NCI-H1048 (cell line): ENCODE measurements around the gene TMEM87B.
"Not testable (repeated sequence)": the region's sequence is repeated elsewhere in the genome, so short reads cannot be mapped to it uniquely, and the experiment has no call there.

ENCODE experiments used
- DNase-seq: peaks from one replicate; lab custom pipeline; 2025; lab: John Stamatoyannopoulos, UW

The TMEM87B gene

DNA sequence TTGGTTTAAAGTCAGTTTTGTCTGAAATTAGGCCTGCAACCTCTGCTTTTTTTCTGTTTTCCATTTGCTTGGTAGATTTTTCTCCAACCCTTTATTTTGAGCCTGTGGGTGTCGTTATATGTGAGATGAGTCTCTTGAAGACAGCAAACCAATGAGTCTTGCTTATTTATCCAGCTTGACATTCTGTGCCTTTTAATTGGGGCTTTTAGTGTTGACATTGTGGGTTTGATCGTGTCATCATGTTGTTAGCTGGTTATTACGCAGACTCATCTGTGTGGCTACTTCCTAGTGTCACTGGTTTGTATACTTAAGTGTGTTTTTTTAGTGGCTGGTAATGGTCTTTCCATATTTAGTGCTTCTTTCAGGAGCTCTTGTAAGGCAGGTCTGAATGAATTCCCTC lies 18.8 kb downstream of the TMEM87B start:
- no peak for DNase-seq

- DNase-seq: no peak
Measured at GRCh38 chr2:112074506-112074905, 19.4 kb downstream of the TMEM87B start.

DNA sequence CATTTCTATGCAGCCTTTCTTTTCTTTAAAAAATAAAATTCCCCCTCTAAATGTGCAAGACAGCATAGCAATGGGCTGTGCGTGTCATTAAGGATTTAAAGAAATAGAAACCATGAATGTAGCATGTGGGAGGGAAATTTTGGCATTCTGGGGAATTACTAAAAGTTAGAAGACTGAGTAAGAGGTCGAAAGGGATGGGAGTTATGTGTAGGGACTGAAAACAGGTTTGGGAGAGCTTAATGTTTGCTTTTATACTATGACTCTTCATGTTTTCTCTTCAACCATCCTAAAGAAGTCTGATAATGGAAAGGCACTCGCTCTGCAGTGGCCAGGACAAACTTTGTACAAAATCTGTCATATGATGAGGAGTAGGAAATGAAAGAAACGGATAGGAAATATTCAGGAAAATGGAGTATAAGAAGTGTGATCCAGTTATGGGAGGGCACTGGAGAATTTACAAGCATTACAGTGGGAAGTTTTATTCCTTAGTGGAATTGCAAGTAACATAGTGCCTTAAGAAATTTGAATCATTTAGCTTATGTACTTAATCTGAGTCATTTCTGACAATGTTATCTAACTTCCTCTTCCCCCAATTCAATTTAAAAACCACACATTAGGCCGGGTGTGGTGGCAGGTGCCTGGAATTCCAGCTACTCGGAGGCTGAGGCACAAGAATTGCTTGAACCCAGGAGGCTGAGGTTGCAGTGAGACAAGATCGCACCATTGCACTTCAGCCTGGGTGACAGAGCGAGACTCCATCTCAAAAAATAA lies 20.6 kb downstream of the TMEM87B start:
- no peak for DNase-seq

DNA sequence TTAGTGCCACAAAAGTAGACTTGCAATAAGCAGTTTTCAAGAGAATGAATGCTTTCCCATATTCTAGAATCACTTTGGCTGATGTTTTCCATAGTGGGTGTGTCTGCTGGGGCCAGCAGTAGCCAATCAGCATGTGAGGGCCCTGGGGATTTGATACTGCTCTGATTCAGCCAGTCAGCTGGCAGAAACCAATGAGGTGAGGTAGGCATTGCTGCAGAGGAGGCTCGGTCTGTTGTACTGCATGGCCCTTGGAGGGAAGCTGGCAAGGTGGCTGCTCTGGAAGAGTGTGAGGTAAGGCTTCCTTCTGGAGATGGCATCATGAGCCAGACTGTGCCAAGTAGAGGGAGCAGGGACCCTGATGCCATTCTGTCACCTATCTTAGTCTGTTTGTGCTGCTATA lies 22.7 kb downstream of the TMEM87B start:
- no peak for DNase-seq

GRCh38 chr2:112081262-112081661 lies 26.2 kb downstream of the TMEM87B start:
- DNase-seq: no peak

- no peak for DNase-seq
Measured at GRCh38 chr2:112084689-112085374, 29.8 kb downstream of the TMEM87B start.

DNA sequence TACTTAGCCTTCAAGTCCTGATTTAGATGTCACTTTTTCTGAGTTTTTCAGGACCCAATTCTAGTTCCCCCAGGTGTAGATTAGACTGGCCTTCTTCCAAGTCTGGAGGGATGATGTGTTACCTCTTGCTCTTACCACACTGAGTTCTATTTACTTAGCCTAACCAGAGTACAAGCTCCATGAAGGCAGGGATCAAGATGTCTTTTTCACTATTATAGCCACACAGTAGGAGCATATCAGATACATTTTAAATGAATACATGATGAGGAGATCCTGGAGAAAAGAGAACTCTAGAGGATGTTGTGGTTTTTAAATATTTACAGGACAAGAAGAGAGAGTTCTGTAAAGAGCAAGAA lies 30.3 kb downstream of the TMEM87B start:
- DNase-seq: no peak

DNA sequence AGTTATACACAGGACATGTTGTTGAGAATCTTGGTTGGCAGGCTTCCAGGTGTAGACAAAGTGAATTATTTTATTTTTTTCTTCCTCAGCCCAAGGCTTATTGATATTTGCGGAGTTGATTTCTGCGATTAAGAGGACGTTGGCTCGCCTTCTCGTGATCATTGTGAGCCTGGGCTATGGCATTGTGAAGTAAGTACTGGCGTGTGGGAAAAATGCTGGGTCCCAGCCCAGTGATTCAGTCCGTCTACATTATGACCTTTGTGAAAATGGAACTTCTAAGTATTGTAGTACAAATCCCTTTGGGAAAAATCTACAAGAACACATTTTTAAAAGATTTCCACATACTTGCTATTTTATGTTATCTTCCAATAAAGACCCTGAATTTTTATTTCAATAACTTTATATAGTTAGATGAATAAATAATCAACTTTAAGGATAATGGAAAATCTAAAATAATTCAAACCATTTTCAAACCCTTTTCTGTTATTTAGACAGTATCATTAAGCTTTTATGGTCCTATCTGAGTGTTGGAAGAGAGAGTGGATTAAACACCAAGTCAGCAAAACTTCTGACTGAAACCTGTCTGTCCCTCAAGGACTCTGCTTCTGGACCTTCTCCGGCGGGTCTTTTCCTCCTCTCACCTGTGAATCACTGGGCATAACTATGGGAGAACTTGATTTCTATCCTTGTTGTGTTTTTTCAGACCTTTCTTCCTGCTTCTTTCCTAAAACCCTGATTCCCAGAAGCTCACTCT lies 31.0 kb downstream of the TMEM87B start:
- no peak for DNase-seq

- DNase-seq: no peak
Measured at GRCh38 chr2:112087346-112088020, 32.4 kb downstream of the TMEM87B start.

DNA sequence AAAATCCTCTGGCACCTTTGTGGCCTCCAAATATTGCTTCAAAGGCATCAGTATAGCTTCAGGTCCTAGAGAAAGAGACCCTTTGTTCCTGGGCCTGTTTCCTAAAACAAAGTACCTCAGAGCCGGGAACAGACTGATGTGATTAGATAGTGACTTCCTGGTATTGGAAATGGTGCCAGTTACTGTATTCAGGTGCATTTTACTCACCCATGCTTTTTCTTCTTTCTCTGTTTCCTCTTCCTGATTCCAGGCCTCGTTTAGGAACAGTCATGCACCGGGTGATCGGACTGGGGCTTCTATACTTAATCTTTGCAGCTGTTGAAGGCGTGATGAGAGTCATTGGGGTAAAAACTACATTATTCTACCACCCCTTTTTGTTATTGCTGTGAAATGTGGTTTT lies 34.3 kb downstream of the TMEM87B start:
- no peak for DNase-seq

GRCh38 chr2:112092286-112093041 lies 37.4 kb downstream of the TMEM87B start:
- no peak for DNase-seq

DNA sequence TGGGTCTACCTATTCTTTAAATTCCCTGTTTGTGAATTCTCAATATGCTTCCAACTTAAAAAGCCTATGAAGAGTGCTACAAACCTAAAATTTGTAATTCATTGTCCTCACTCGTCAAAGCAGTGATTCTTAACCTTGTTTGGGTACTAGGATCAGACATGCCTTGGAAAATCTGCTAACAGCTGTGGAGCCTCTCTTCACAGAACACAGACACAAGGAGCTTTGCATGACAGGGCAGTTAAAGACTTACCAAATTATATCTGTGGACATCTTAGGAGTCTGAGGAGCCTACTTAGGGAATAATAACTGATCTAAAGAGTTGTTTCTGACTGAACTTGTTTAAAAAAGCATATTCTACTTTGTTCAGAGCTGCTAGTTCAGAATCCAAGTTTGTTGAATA lies 38.1 kb downstream of the TMEM87B start:
- no peak for DNase-seq

DNA sequence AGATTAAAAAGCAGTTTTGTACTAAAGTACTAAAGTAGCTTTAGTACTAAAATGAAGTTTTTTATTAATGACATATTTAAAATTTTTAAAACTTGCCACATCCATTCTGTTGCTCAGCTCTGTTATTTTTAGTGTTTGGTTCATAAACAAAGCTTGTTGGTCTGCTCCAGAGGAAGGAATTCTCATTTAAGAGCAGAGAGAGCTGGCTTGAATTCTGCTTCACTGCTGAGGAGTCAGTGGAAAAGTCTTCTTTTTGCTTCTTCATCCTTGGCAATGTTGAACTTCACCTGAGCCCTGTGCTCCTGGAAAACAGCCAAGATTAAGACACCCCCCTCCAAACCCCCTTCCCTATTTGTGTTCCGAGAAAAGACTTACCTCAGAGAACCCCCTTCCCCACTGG lies 40.6 kb downstream of the TMEM87B start:
- no peak for DNase-seq

DNA sequence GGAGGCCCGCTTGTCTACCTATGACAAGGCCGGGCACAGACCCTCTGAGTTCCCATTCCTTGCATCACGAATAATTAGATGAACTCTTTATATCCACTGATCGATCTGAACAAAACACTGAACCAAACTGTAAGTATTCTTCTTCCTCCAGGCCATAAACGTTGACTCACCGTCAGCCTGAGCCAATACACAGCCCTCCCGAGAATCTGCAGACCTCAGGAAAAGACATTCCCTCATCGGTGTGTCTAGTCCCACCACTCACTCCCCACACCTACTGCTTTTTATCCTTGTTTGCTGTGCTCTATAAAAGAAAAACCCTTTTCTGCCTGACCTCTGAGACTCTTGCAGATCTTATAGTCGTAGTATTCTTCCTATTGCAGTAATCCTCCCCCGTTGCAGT lies 41.0 kb downstream of the TMEM87B start:
- DNase-seq: no peak

DNA sequence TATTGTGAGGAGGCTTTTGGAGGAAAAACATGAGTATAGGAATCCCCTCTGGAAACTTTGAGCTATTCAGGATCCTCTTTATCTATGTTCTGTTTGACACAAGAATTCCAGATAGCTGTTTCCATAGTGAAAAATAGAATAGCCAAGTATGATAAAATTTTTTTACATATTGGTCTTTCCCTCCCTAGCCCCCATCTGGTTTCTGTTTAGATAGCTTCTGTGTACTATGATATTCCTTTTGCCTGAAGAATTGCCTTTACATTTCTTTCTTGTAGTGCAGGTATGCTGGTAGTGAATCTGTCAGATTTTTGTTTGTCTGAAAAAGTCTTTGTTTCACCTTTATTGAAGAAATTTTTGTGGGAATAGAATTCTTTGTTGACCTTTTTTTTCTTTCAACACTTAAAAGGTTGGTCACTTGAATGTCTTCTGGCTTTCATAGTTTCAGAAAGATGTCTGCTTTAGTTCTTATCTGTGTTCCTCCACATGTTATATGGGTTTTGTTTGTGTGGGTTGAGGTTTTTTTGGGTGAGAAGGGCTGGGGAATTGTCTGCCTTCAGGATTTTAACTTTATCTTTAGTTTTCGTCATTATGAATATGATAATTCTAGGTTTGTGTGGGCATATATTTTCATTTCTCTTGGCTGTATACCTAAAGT lies 53.2 kb downstream of the TMEM87B start:
- DNase-seq: no peak

DNA sequence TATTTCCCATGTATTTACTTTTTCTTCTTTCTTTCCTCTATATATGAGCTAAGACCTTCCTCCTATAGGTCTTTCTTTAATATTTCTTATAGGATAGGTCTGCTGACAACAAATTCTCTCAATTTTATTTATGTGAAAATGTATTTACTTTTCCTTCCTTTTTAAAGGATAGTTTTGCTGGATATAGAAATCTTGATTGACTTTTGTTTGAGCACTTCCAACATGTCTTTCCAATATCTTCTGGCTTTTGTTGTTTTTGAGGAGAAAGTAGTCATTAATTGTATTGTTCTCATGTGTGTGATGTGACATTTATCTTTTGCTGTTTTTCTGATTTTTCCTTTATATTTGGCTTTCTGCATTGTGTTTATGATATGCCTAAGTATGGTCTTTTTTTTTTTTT lies 54.2 kb downstream of the TMEM87B start:
- no peak for DNase-seq

DNA sequence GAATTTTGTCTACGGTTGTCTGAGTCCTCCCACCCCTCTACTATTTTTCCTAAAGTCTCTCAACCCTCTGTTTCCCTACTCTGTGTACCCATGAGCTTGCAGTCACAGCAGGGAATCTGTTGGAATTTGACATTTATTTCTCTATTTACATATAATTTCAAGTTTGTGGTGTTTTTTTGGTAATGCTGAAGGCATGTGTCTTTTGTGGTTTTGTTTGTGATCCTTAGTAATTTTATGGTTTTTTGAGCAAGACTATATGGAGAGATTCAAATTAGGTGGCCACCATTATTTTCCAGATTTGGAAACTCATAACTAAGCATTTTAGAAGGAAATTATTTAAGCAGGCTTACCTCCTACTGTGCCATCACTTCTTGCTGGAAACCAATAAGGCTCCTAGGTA lies 55.9 kb downstream of the TMEM87B start:
- no peak for DNase-seq

DNA sequence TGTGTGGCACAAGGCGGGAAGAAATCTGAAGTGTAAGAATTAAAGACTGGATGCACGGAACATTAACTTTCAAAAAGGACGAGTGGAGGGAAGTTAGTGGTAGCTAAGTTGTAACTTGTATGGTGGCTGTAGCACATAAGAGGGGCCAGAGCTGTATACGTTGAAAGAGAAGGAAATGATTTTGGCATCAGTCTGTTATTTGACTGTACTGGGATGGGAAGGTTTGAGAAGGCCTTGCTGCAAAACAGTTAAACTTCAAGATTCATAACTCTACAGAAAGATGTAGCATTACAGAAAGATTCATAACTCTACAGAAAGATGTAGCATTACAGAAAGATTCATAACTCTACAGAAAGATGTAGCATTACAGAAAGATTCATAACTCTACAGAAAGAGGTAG lies 58.3 kb downstream of the TMEM87B start:
- not testable (repeated sequence) for DNase-seq

GRCh38 chr2:112118148-112118547 lies 63.1 kb downstream of the TMEM87B start:
- DNase-seq: no peak

- DNase-seq: no peak
Measured at GRCh38 chr2:112121682-112122254, 66.7 kb downstream of the TMEM87B start.

DNA sequence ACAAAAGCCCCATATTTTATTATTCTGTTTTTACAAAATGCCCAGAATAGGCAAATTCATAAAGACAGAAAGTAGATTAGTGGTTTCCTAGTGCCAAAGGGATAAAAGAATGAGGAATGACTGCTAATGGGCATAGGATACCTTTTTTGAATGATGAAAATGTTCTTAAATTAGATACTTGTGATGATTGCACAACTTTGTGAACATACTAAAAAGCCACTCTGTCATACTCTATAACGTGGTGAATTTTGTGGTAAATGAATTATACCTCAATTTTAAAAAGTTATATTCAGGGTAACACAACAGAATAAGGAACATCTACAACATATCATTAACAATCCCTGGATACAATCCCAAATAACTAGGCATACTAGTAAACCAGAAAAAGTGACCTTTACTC lies 74.0 kb downstream of the TMEM87B start:
- no peak for DNase-seq
